Airway epithelial cell (primary cell): Measurements from ENCODE around the gene USO1. TPM values are rescaled to one million over a fixed set of nuclear protein-coding genes. Genes with fewer than 3 reads are reported as not detected.

ENCODE experiments used
- total RNA-seq: library from RNA; depleted of rRNA; stranded (reverse); fragments of >200 nt; gene quantifications from 2 replicates; pipeline ENCODE4 v1.2.3, GENCODE V29; 2015

The USO1 gene, protein sequence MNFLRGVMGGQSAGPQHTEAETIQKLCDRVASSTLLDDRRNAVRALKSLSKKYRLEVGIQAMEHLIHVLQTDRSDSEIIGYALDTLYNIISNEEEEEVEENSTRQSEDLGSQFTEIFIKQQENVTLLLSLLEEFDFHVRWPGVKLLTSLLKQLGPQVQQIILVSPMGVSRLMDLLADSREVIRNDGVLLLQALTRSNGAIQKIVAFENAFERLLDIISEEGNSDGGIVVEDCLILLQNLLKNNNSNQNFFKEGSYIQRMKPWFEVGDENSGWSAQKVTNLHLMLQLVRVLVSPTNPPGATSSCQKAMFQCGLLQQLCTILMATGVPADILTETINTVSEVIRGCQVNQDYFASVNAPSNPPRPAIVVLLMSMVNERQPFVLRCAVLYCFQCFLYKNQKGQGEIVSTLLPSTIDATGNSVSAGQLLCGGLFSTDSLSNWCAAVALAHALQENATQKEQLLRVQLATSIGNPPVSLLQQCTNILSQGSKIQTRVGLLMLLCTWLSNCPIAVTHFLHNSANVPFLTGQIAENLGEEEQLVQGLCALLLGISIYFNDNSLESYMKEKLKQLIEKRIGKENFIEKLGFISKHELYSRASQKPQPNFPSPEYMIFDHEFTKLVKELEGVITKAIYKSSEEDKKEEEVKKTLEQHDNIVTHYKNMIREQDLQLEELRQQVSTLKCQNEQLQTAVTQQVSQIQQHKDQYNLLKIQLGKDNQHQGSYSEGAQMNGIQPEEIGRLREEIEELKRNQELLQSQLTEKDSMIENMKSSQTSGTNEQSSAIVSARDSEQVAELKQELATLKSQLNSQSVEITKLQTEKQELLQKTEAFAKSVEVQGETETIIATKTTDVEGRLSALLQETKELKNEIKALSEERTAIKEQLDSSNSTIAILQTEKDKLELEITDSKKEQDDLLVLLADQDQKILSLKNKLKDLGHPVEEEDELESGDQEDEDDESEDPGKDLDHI
- 47.8 and 66.4 TPM in 2 replicates for total RNA-seq

GRCh38 chr4:75724066-75724866 lies at the start of gene USO1:
Gene USO1, plus strand, starts transcription at chr4:75724577. Its CDS starts 243 bp downstream, at chr4:75724820.

Other genes starting within 250 kb of the USO1 start
- 10.8 and 20.6 TPM in 2 replicates for gene RCHY1, start 210.2 kb upstream of the USO1 start, total RNA-seq
- gene THAP6, start 210.1 kb upstream of the USO1 start, total RNA-seq: 5.7 and 7.3 TPM in 2 replicates
- not detected in 2 replicates for gene ODAPH, start 168.5 kb upstream of the USO1 start, total RNA-seq
- 0.60 and 1.1 TPM in 2 replicates for gene CDKL2, start 94.0 kb upstream of the USO1 start, total RNA-seq
- gene G3BP2, start 51.2 kb upstream of the USO1 start, total RNA-seq: 115 and 124 TPM in 2 replicates
- gene PPEF2, start 177.9 kb downstream of the USO1 start, total RNA-seq: not detected in 2 replicates
- gene NAAA, start 216.4 kb downstream of the USO1 start, total RNA-seq: 16.3 and 24.6 TPM in 2 replicates